ENCODE results near the gene KLHL2.

DNA sequence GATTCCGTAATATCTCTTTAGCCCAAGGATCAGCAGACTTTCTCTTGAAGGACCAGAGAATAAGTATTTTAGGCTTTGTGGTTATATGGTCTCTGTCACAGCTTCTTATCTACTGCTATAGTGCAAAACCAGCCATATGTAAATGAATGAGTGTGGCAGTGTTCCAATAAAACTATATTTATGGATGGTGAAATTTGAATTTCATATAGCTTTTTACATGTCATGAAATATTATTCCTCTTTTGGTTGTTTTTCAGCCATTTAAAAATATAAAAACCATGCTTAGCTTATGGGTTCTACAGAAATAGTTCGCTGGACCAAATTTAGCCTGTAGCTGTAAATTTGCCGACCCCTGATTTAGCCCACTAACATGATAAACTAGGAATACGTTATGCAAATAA, 102.1 kb downstream of the KLHL2 start:
- TF ChIP-seq CTCF (IDR thresholded peaks at IDR 0.05) (no peak), POLR2A (IDR thresholded peaks at IDR 0.05) (no peak)
